ENCODE data around the gene FXYD5.

DNA sequence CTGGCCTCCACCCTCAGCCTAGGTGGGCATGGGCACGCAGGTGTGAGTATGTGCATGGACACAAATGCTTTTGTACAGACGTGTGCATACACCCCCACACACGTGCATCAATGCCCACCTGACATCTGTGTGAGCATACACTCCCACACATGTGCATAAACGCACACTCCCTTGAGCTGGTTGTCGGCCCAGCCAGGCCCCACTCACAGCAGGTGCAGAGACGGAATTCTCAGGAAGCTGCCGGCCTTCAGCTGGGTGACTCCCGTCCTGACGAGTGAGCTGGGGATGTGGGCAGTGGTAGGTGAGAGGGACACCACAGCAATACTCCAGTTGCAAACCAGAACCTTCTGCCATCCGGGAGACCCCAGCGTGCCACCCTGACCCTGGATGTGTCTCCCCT lies 20.7 kb upstream of the FXYD5 start:
- TF ChIP-seq, protein P1, sequence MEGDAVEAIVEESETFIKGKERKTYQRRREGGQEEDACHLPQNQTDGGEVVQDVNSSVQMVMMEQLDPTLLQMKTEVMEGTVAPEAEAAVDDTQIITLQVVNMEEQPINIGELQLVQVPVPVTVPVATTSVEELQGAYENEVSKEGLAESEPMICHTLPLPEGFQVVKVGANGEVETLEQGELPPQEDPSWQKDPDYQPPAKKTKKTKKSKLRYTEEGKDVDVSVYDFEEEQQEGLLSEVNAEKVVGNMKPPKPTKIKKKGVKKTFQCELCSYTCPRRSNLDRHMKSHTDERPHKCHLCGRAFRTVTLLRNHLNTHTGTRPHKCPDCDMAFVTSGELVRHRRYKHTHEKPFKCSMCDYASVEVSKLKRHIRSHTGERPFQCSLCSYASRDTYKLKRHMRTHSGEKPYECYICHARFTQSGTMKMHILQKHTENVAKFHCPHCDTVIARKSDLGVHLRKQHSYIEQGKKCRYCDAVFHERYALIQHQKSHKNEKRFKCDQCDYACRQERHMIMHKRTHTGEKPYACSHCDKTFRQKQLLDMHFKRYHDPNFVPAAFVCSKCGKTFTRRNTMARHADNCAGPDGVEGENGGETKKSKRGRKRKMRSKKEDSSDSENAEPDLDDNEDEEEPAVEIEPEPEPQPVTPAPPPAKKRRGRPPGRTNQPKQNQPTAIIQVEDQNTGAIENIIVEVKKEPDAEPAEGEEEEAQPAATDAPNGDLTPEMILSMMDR (IDR thresholded peaks at IDR 0.05) = no peak
- TF ChIP-seq POLR2AphosphoS5 (IDR thresholded peaks at IDR 0.05; ENCODE audit: insufficient read depth in 1 of 2, low read depth in 1 of 2) (no peak), POLR2A (IDR thresholded peaks at IDR 0.05) (no peak)
